ENCODE data around the gene YIPF5. TPM values are rescaled to one million over a fixed set of nuclear protein-coding genes. Genes with fewer than 3 reads are reported as not detected.
A peak's percentile ranks its signal among the peaks of the same experiment; 100 is the strongest.

Gene YIPF5
- total and polyA plus RNA-seq, 2 experiments from 2014 or later = 201 to 236 TPM

DNA sequence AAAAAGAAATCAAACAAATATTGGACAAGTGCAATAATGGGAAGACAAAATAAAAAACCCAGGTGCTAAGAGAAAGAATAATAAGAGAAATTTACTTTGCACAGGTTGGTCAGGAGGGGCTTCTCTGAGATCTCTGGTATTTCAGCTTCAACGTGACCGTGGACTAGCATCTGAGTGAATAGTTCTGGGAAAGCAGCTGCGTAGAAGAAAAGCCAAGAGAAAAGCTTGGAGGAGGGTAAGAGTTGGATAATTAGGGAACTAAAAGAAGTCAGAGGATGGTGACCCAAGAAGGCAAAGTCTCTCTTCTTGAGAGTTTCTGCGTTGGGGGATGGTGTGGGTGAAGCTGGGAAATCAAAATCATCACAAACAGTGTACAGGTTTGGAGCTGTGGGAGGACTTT is 41.6 kb downstream of the YIPF5 start:
- TF ChIP-seq EZH2phosphoT487 (IDR thresholded peaks at IDR 0.05; ENCODE audit: insufficient read depth, low read depth) (no peak), EZH2 (IDR thresholded peaks at IDR 0.05; ENCODE audit: insufficient read depth, poor library complexity, severe bottlenecking) (no peak)
- Histone ChIP-seq H4K20me1 (ENCODE audit: insufficient read depth) (no peaks in the 10 kb centered on the region), H3K9me2 (ENCODE audit: insufficient read depth) (no peaks in the 10 kb centered on the region), H3K9me3 (ENCODE audit: low read depth) (no peaks in the 10 kb centered on the region), H3K79me2 (ENCODE audit: insufficient read depth) (no peaks in the 10 kb centered on the region), H3K27me3 (replicated peaks; ENCODE audit: insufficient read depth) (no peaks in the 10 kb centered on the region), H3K4me1 (ENCODE audit: insufficient read depth) (peaks cover 13% of the 10 kb centered on the region), H3K9ac (no peak overlapping the region), H3F3A (ENCODE audit: insufficient read depth) (peaks cover 7% of the 10 kb centered on the region), H3K36me3 (ENCODE audit: low read depth) (no peaks in the 10 kb centered on the region), H3K4me3 (no peak overlapping the region), H2AFZ (no peak overlapping the region), H3K27ac (no peak overlapping the region), H3K4me2 (ENCODE audit: unreplicated experiment) (no peak overlapping the region)
- WGBS, 2 experiments (ENCODE audit: low coverage in 1 of 2, low lambda C conversion rate in 2 of 2, missing lambda C conversion rate in 2 of 2) = 89 to 90% methylated on average over 4 of the region's 4 CpGs
- in situ Hi-C loops (cut with MboI) = no loop called here
- no peak for DNase-seq

DNA sequence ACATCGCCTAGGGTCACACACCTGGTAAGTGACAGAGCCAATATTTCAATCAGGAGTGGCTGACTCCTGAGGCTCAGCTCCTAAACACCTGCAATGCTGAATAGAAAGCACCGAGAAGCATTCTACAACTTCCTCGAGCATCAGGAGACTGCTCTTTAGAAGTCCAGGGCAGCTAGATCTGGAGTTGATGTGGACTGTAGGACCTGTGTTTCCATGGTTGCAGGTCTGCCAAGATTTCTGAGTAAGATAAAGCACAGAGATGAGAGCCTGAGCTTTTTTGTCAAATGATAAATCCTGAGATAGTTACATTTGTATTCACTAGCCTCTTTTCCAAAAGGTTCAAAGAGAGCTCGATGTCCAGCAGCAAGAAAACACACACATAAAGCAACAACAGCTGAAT is 43.8 kb downstream of the YIPF5 start:
- H3K9ac ChIP-seq = no peak overlapping the region
- peaks cover 14% of the 10 kb centered on the region for H3F3A ChIP-seq (ENCODE audit: insufficient read depth)
- no peak overlapping the region for H3K27ac ChIP-seq
- no peak for TF ChIP-seq EZH2phosphoT487 (IDR thresholded peaks at IDR 0.05; ENCODE audit: insufficient read depth, low read depth)
- H3K9me3 ChIP-seq (ENCODE audit: low read depth) = no peaks in the 10 kb centered on the region
- H4K20me1 ChIP-seq (ENCODE audit: insufficient read depth) = no peaks in the 10 kb centered on the region
- H3K4me3 ChIP-seq = no peak overlapping the region
- no peaks in the 10 kb centered on the region for H3K9me2 ChIP-seq (ENCODE audit: insufficient read depth)
- no peak for DNase-seq
- H3K79me2 ChIP-seq (ENCODE audit: insufficient read depth) = no peaks in the 10 kb centered on the region
- no peaks in the 10 kb centered on the region for H3K27me3 ChIP-seq (replicated peaks; ENCODE audit: insufficient read depth)
- H3K4me2 ChIP-seq (ENCODE audit: unreplicated experiment) = no peak overlapping the region
- H3K4me1 ChIP-seq (ENCODE audit: insufficient read depth) = peaks cover 26% of the 10 kb centered on the region
- no peak overlapping the region for H2AFZ ChIP-seq
- 70 to 80% methylated on average over 4 of the region's 4 CpGs for WGBS, 2 experiments (ENCODE audit: low coverage in 1 of 2, low lambda C conversion rate in 2 of 2, missing lambda C conversion rate in 2 of 2)
- in situ Hi-C loops (cut with MboI) = no loop called here
- H3K36me3 ChIP-seq (ENCODE audit: low read depth) = no peaks in the 10 kb centered on the region

DNA sequence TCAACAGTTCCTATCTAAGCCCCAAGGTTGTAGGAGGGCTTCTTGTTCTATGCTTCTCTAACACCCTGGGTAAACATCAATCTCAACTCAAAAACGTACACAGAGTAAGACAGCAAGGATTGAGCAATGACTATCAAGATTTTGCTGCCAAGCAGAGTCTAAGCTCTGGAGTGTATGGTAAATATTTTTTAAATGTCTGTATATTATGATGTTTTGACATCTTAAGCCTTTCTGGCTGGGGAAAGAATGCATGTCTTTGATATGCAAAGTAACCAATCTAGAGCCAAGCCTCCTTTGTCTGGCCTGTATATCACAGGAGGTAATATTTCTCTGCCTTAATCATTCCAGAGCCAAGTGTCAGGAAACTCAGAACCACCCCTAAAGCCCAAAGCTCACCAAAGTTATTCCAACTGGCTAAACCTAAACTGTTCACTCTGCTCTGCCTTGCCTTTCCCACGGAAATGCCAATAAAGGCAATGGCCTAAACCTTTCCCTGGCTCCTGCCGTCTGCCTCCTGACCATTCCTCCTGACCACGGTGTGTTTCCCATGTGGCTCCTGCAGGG is 45.2 kb downstream of the YIPF5 start:
- Histone ChIP-seq H2AFZ (peak overlapping the region; percentile 40; the same call in 1 of the 2 replicates), H3K9me2 (ENCODE audit: insufficient read depth) (no peaks in the 10 kb centered on the region), H3K36me3 (ENCODE audit: low read depth) (no peaks in the 10 kb centered on the region), H3K27ac (no peak overlapping the region), H3K4me2 (ENCODE audit: unreplicated experiment) (no peak overlapping the region), H4K20me1 (ENCODE audit: insufficient read depth) (no peaks in the 10 kb centered on the region), H3K79me2 (ENCODE audit: insufficient read depth) (no peaks in the 10 kb centered on the region), H3F3A (ENCODE audit: insufficient read depth) (peaks cover 21% of the 10 kb centered on the region), H3K9me3 (ENCODE audit: low read depth) (no peaks in the 10 kb centered on the region), H3K4me1 (ENCODE audit: insufficient read depth) (peaks cover 39% of the 10 kb centered on the region), H3K9ac (no peak overlapping the region), H3K4me3 (no peak overlapping the region), H3K27me3 (replicated peaks; ENCODE audit: insufficient read depth) (no peaks in the 10 kb centered on the region)
- TF ChIP-seq EZH2phosphoT487 (IDR thresholded peaks at IDR 0.05; ENCODE audit: insufficient read depth, low read depth) (no peak), EZH2 (IDR thresholded peaks at IDR 0.05; ENCODE audit: insufficient read depth, poor library complexity, severe bottlenecking) (no peak)
- DNase-seq = no peak
- 83 to 86% methylated on average over 4 of the region's 4 CpGs for WGBS, 2 experiments (ENCODE audit: low coverage in 1 of 2, low lambda C conversion rate in 2 of 2, missing lambda C conversion rate in 2 of 2)
- in situ Hi-C loops (cut with MboI) = no loop called here

DNA sequence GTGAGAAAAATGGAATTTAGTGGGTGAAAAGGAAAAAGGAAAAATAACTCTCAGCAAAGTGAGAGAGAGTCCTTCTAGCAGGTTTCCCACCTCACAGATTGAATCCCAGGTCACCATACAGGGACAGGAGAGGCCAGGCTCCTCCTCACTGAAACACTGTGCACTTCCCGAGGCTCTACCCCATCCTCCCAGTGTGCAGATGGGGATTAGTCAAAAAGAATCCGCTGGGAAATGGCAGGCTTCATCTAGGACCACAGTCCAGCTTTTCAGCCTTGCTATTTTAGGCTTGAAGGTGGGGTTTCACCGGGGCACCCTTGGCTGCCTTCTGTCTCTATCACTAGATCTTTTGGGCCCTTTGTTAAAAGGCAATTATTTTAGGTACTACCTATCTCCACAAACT is 47.8 kb downstream of the YIPF5 start:
- DNase-seq = no peak
- Histone ChIP-seq H3K4me1 (ENCODE audit: insufficient read depth) (peaks cover 39% of the 10 kb centered on the region), H3K79me2 (ENCODE audit: insufficient read depth) (no peaks in the 10 kb centered on the region), H3K36me3 (ENCODE audit: low read depth) (no peaks in the 10 kb centered on the region), H4K20me1 (ENCODE audit: insufficient read depth) (no peaks in the 10 kb centered on the region), H3K4me3 (no peak overlapping the region), H3K27me3 (replicated peaks; ENCODE audit: insufficient read depth) (no peaks in the 10 kb centered on the region), H3K27ac (no peak overlapping the region), H3K9me2 (ENCODE audit: insufficient read depth) (no peaks in the 10 kb centered on the region), H3K9me3 (ENCODE audit: low read depth) (no peaks in the 10 kb centered on the region), H3K4me2 (ENCODE audit: unreplicated experiment) (no peak overlapping the region), H2AFZ (0 out of 2 replicates have a peak overlapping the region, but pooled peaks have one; percentile 2), H3K9ac (no peak overlapping the region), H3F3A (ENCODE audit: insufficient read depth) (peaks cover 21% of the 10 kb centered on the region)
- in situ Hi-C loops (cut with MboI) = no loop called here
- no peak for TF ChIP-seq EZH2 (IDR thresholded peaks at IDR 0.05; ENCODE audit: insufficient read depth, poor library complexity, severe bottlenecking)
- no peak for TF ChIP-seq EZH2phosphoT487 (IDR thresholded peaks at IDR 0.05; ENCODE audit: insufficient read depth, low read depth)
- 97 to 99% methylated on average over 3 of the region's 3 CpGs for WGBS, 2 experiments (ENCODE audit: low coverage in 1 of 2, low lambda C conversion rate in 2 of 2, missing lambda C conversion rate in 2 of 2)

DNA sequence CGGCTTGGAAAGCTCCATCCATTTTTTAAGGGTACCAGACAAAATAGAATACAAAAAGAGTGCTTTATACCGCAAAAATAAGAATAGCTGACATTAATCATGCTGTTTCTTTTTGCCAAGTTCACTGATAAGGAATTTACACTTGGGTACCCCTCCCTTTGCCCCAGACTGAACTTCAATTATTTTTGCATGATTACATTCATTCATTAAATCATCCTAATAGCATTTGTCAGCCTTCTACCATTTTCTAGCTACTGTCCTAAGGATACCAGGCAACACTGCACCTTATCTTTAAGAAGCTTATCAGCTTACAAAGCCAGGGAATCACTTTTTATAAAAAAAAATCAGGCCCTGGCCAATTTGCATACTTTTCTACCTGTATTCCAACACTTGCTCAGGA is 48.4 kb downstream of the YIPF5 start:
- Histone ChIP-seq H3K4me3 (no peak overlapping the region), H2AFZ (0 out of 2 replicates have a peak overlapping the region, but pooled peaks have one; percentile 2), H4K20me1 (ENCODE audit: insufficient read depth) (no peaks in the 10 kb centered on the region), H3F3A (ENCODE audit: insufficient read depth) (peaks cover 21% of the 10 kb centered on the region), H3K27me3 (replicated peaks; ENCODE audit: insufficient read depth) (no peaks in the 10 kb centered on the region), H3K9ac (no peak overlapping the region), H3K79me2 (ENCODE audit: insufficient read depth) (no peaks in the 10 kb centered on the region), H3K9me2 (ENCODE audit: insufficient read depth) (no peaks in the 10 kb centered on the region), H3K27ac (peak overlapping the region; percentile 23; the same call in 1 of the 2 replicates), H3K4me2 (ENCODE audit: unreplicated experiment) (peak overlapping the region; percentile 20), H3K4me1 (ENCODE audit: insufficient read depth) (peaks cover 39% of the 10 kb centered on the region), H3K36me3 (ENCODE audit: low read depth) (no peaks in the 10 kb centered on the region), H3K9me3 (ENCODE audit: low read depth) (no peaks in the 10 kb centered on the region)
- 62% methylated on average over 2 of the region's 2 CpGs for WGBS, 2 experiments (ENCODE audit: low coverage in 1 of 2, low lambda C conversion rate in 2 of 2, missing lambda C conversion rate in 2 of 2)
- DNase-seq = no peak
- TF ChIP-seq EZH2 (IDR thresholded peaks at IDR 0.05; ENCODE audit: insufficient read depth, poor library complexity, severe bottlenecking) (no peak), EZH2phosphoT487 (IDR thresholded peaks at IDR 0.05; ENCODE audit: insufficient read depth, low read depth) (no peak)
- in situ Hi-C loops (cut with MboI) = no loop called here

Measured in GM23248 (cell line).